K562 (cell line): ENCODE measurements around the gene EPB41L1. TPM values are rescaled to one million over a fixed set of nuclear protein-coding genes. Genes with fewer than 3 reads are reported as not detected.

ENCODE experiments used
- ATAC-seq: fragments of 200-7000 bp; cut with Tn5 transposase; 3 replicates; pipeline ENCODE4 v1.9.1; 2020; ENCODE audit warnings: moderate library complexity
- BruUV-seq: library from RNA; stranded (reverse); fragments of 400-500 nt; replicated peaks from 2 replicates; lab custom pipeline; 2021; lab: Mats Ljungman, UMichigan
- CTCF ChIA-PET: fragments of 300-600 bp; formaldehyde crosslinking; extraction: SDS; loops from one replicate; lab custom pipeline; 2021; ENCODE audit warnings: low intra/inter-chr PET ratio; lab: Yijun Ruan, JAX
- POLR2A ChIA-PET: fragments of 300-600, 350-650 bp; sonication (Branson Sonifier 250); formaldehyde crosslinking; extraction: SDS; loops from one replicate; lab custom pipeline; 2021; ENCODE audit warnings: antibody characterized with exemption, inconsistent platforms; lab: Yijun Ruan, JAX
- DNase-seq, 4 experiments: peaks; one replicate each; pipeline versions ENCODE4 v3.0.0 to v3.0.0-alpha.2; 2011 to 2018; ENCODE audit warnings: low spot score in 3 of 4, mixed read lengths in 3 of 4; ENCODE audit errors: extremely low read depth in 1 of 4
- FAIRE-seq: peaks from 2 replicates; lab custom pipeline; 2011; peaks lifted over from hg19 to GRCh38; lab: Jason Lieb, UNC
- H2AFZ ChIP-seq: 2 replicates; pipeline ENCODE4 v1.6.0; 2011; ENCODE audit warnings: low read depth, low read length, control low read depth, inconsistent platforms
- H3K27ac ChIP-seq: fragments of 200-600 bp; 3 replicates; pipeline ENCODE4 v1.8.0; 2011; ENCODE audit warnings: low read depth, mild to moderate bottlenecking, control low read depth, inconsistent platforms, low read length, moderate library complexity, mixed read lengths; ENCODE audit errors: extremely low read depth
- H3K27me3 ChIP-seq, 2 experiments: fragments of 300-600 bp in 1 of 2; 2 replicates in 1 of 2; 3 replicates in 1 of 2; pipeline versions ENCODE4 v1.6.0 to v1.8.0; 2011; ENCODE audit warnings: inconsistent platforms in 2 of 2, low read length in 2 of 2, mild to moderate bottlenecking in 1 of 2, mixed read lengths in 1 of 2, moderate library complexity in 1 of 2; ENCODE audit not compliant: control insufficient read depth in 2 of 2, insufficient read depth in 2 of 2
- H3K36me3 ChIP-seq: fragments of 300-600 bp; 3 replicates; pipeline ENCODE4 v1.8.0; 2011; ENCODE audit warnings: mild to moderate bottlenecking, low read length, inconsistent platforms; ENCODE audit not compliant: control insufficient read depth, insufficient read depth
- H3K4me1 ChIP-seq, 2 experiments: fragments of 200-600 bp in 1 of 2; replicated peaks in 1 of 2; 2 replicates in 1 of 2; 3 replicates in 1 of 2; pipeline versions ENCODE4 v1.5.1 to v1.8.0; 2011; ENCODE audit warnings: inconsistent platforms in 2 of 2, low read length in 2 of 2, mild to moderate bottlenecking in 1 of 2, mixed read lengths in 1 of 2, moderate library complexity in 1 of 2; ENCODE audit not compliant: control insufficient read depth in 2 of 2, insufficient read depth in 2 of 2
- H3K4me2 ChIP-seq: 2 replicates; pipeline ENCODE4 v1.6.1; 2011; ENCODE audit warnings: low read length, control low read depth, inconsistent platforms, mixed read lengths; ENCODE audit not compliant: insufficient read depth
- H3K4me3 ChIP-seq: fragments of 200-600 bp; sonication (generic), shearing (Covaris generic); 2 replicates; pipeline ENCODE4 v1.5.1; 2016; ENCODE audit warnings: control low read depth, inconsistent platforms
- H3K79me2 ChIP-seq: fragments of 200-600 bp; 3 replicates; pipeline ENCODE4 v1.8.0; 2011; ENCODE audit warnings: low read length, inconsistent platforms; ENCODE audit not compliant: control insufficient read depth, insufficient read depth
- H3K9ac ChIP-seq, 2 experiments: 2 replicates each; pipeline versions ENCODE4 v1.6.0 to v1.6.1; 2011; ENCODE audit warnings: low read depth in 2 of 2, low read length in 2 of 2, control low read depth in 1 of 2, inconsistent platforms in 1 of 2, mild to moderate bottlenecking in 1 of 2, mixed read lengths in 1 of 2; ENCODE audit not compliant: insufficient read depth in 1 of 2
- H3K9me1 ChIP-seq: one replicate; pipeline ENCODE4 v1.6.0; 2011; ENCODE audit warnings: inconsistent platforms, mild to moderate bottlenecking, low read length, moderate library complexity; ENCODE audit not compliant: control insufficient read depth, insufficient read depth
- H3K9me3 ChIP-seq: replicated peaks from 2 replicates; pipeline ENCODE4 v1.5.1; 2011; ENCODE audit warnings: low read depth, low read length, inconsistent platforms; ENCODE audit not compliant: control insufficient read depth, insufficient read depth
- H4K20me1 ChIP-seq: replicated peaks from 2 replicates; pipeline ENCODE4 v1.6.1; 2011; ENCODE audit warnings: low read length, inconsistent platforms, mixed read lengths; ENCODE audit not compliant: control insufficient read depth, insufficient read depth
- HINFP ChIP-seq: fragments of 450-650 bp; conservative IDR thresholded peaks from 2 replicates; pipeline ENCODE4 v1.6.1; 2016; ENCODE audit warnings: missing genetic modification characterization, low read depth, mild to moderate bottlenecking, control low read depth, missing compliant biosample characterization
- HMGN3 ChIP-seq: IDR thresholded peaks from 2 replicates; pipeline ENCODE4 v1.6.1; 2011; ENCODE audit warnings: borderline replicate concordance, low read depth, mild to moderate bottlenecking, mixed read lengths, low read length; ENCODE audit not compliant: insufficient read length; ENCODE audit errors: extremely low read depth
- IRF2 ChIP-seq: sonication (generic); formaldehyde crosslinking; IDR thresholded peaks from 2 replicates; pipeline ENCODE4 v1.8.1; 2022; ENCODE audit warnings: mild to moderate bottlenecking, missing genetic modification reagents
- NRF1 ChIP-seq, 2 experiments: fragments of 450-650 bp; IDR thresholded peaks in 1 of 2; conservative IDR thresholded peaks in 1 of 2; 2 replicates each; pipeline ENCODE4 v1.6.1; 2014; ENCODE audit warnings: mild to moderate bottlenecking in 2 of 2
- SMAD4 ChIP-seq: fragments of 250-450 bp; sonication (Bioruptor Pico); conservative IDR thresholded peaks from 2 replicates; pipeline ENCODE4 v1.8.0; 2021; ENCODE audit warnings: inconsistent platforms, mild to moderate bottlenecking, moderate library complexity
- TFAM ChIP-seq: fragments of 250-450 bp; sonication (Bioruptor Pico); conservative IDR thresholded peaks from 2 replicates; pipeline ENCODE4 v1.5.0; 2021; ENCODE audit warnings: mild to moderate bottlenecking, moderate library complexity
- ZNF280A ChIP-seq: fragments of 450-650 bp; IDR thresholded peaks from 2 replicates; pipeline ENCODE4 v1.6.1; 2018; ENCODE audit warnings: mild to moderate bottlenecking, low read depth; ENCODE audit not compliant: partially characterized antibody
- ZNF707 ChIP-seq: fragments of 250-450 bp; sonication (Bioruptor Pico); conservative IDR thresholded peaks from 2 replicates; pipeline ENCODE4 v1.8.0; 2022; ENCODE audit warnings: inconsistent platforms, mild to moderate bottlenecking, moderate library complexity
- WGBS: fragments of 100-300 bp; shearing (Covaris generic); methylation state at CpG from one replicate; pipeline ENCODE4 v1.1.6; 2016; ENCODE audit warnings: low coverage, mixed read lengths; ENCODE audit not compliant: insufficient coverage; ENCODE audit errors: missing lambda C conversion rate; 5-methylcytosine and 5-hydroxymethylcytosine counted together
- in situ Hi-C: fragments of 300-500 bp; cut with MboI; formaldehyde crosslinking; loops from 4 replicates; pipeline ENCODE4 v1.15.0; 2018; ENCODE audit warnings: inconsistent platforms, mixed read lengths
- intact Hi-C: fragments of 100-400 bp; cut with micrococcal nuclease; formaldehyde crosslinking; loops from 2 replicates; pipeline ENCODE4 v1.14.2; 2022
- polyA plus RNA-seq, 8 experiments: library from polyadenylated mRNA; depleted of rRNA in 4 of 8; stranded (reverse) in 5 of 8; unstranded in 3 of 8; fragments of >200 nt; fragmentation: Nextera tagmentation in 2 of 8; fragmentation: Illumina TruSeq in 1 of 8; extraction: Ambion mirVana in 2 of 8; extraction: Trizol in 1 of 8; gene quantifications; 2 replicates each; pipeline versions ENCODE4 v1.2.1 to v1.2.3, GENCODE V29; 2011 to 2014; ENCODE audit warnings: inconsistent platforms in 1 of 8, missing spikeins in 1 of 8
- total RNA-seq, 7 experiments: library from RNA; depleted of rRNA in 6 of 7; stranded (reverse); fragments of >200 nt in 6 of 7; fragmentation: Illumina TruSeq in 2 of 7; extraction: Trizol in 2 of 7; gene quantifications; 2 replicates each; pipeline versions ENCODE4 v1.2.1 to v1.2.3, GENCODE V29; 2011 to 2021; ENCODE audit warnings: low replicate concordance in 1 of 7

The EPB41L1 gene
- total and polyA plus RNA-seq, 9 of the 15 experiments (the other 6 are each of a cell fraction or from before 2014, with no cell fraction given), result 0.11 to 4.3 (median 1.3) TPM

GRCh38 chr20:36210436-36211021 lies 56.0 kb downstream of the EPB41L1 start:
- CTCF ChIA-PET, result no interaction called here
- intact Hi-C loops (no loop called here), in situ Hi-C loops (loop anchor here (25.0 kb wide), 1 partner anchor 227 kb away; no protein-coding TSS in a partner anchor)
- H3K9ac ChIP-seq, result no peak overlapping the region
- H3K27ac ChIP-seq, result no peak overlapping the region
- H3K9me3 ChIP-seq, result no peaks in the 10 kb centered on the region
- H3K4me3 ChIP-seq, result no peak overlapping the region
- FAIRE-seq, result no peak
- no peaks in the 10 kb centered on the region for H3K36me3 ChIP-seq
- BruUV-seq, result no TSS peak
- TF ChIP-seq TFAM (CRISPR knock-in tag), result no peak
- no peak for TF ChIP-seq ZNF707
- TF ChIP-seq SMAD4 (CRISPR knock-in tag), result no peak
- TF ChIP-seq, all 486 proteins: peak for 0
- POLR2A ChIA-PET, result interaction anchor here (1.0 kb wide), 1 partner anchor 9 kb away, joined by 4 read pairs; no protein-coding TSS in a partner anchor
- Histone ChIP-seq H3K4me2 (no peak overlapping the region), H3K27me3 (peaks cover 45 to 65% of the 10 kb centered on the region in 2 experiments), H2AFZ (no peak overlapping the region), H3K79me2 (no peaks in the 10 kb centered on the region), H4K20me1 (peaks cover 3% of the 10 kb centered on the region), H3K4me1 (no peaks in the 10 kb centered on the region), H3K9me1 (no peaks in the 10 kb centered on the region)
- DNase-seq (no peak), ATAC-seq (no peak)
- 4% methylated on average over 5 of the region's 5 CpGs for WGBS

GRCh38 chr20:36213362-36213761 lies 58.8 kb downstream of the EPB41L1 start:
- BruUV-seq, result no TSS peak
- TF ChIP-seq IRF2 (CRISPR knock-in tag), result no peak
- no peak for TF ChIP-seq ZNF280A
- no peak for TF ChIP-seq NRF1 (conservative IDR thresholded peaks at IDR 0.05 in 1 of 2, IDR thresholded peaks at IDR 0.05 in 1 of 2)
- no peak for TF ChIP-seq HMGN3
- TF ChIP-seq HINFP (tag), result no peak

More at GRCh38 chr20:36213362-36213761, 58.8 kb downstream of the EPB41L1 start:
- Histone ChIP-seq H2AFZ (no peak overlapping the region), H3K79me2 (no peaks in the 10 kb centered on the region), H3K36me3 (no peaks in the 10 kb centered on the region), H3K27ac (no peak overlapping the region), H3K4me1 (no peaks in the 10 kb centered on the region), H3K9me1 (no peaks in the 10 kb centered on the region), H3K4me2 (no peak overlapping the region), H3K9ac (no peak overlapping the region), H4K20me1 (peaks cover 11% of the 10 kb centered on the region), H3K4me3 (no peak overlapping the region), H3K9me3 (no peaks in the 10 kb centered on the region), H3K27me3 (peaks cover 32 to 63% of the 10 kb centered on the region in 2 experiments)
- in situ Hi-C loops (loop anchor here (25.0 kb wide), 1 partner anchor 224 kb away; no protein-coding TSS in a partner anchor), intact Hi-C loops (no loop called here)
- no peak for DNase-seq
- ChIA-PET CTCF (interaction anchor here (0.6 kb wide), 1 partner anchor 11 kb away, joined by 3 read pairs; no protein-coding TSS in a partner anchor), POLR2A (interaction anchor here (0.6 kb wide), 1 partner anchor 233 kb away, joined by 5 read pairs; no protein-coding TSS in a partner anchor)
- ATAC-seq, result no peak
- no peak for FAIRE-seq
- WGBS, result 11% methylated on average over 2 of the region's 2 CpGs
